HG03575 (cell line): ENCODE measurements around the gene WDR44.

ENCODE experiments used
- ATAC-seq: cut with Tn5 transposase; IDR thresholded peaks from one replicate; pipeline ENCODE4 v1.9.1; 2021; ENCODE audit not compliant: unreplicated experiment, insufficient number of reproducible peaks, low FRiP score; ENCODE audit errors: extremely low read depth

WDR44 gene

DNA sequence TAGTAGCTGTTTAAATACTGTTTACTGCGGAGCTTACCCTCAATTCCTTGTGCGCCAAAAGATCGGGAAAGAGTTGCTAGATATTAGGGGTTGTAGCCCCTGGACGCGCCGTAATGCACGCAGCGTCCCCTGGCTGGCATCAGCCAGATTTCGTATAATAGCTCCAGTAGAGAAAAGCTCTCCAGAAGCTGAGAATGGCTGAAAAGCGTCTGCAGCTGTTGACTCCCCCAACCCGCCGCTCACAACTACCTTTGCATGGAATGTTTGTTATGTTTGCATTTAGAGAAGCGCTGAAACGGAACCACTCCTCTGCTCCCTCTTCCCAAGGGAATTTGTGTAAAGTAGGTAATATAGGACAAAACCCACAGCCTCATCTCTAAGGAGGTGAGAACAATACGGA, 153.4 kb downstream of the WDR44 start:
- no peak for ATAC-seq
